GM15510 (cell line): ENCODE data around the gene STARD6.

Source experiments
- POLR2A ChIP-seq: IDR thresholded peaks from 3 replicates; pipeline ENCODE4 v1.6.1; 2011; ENCODE audit warnings: borderline replicate concordance; ENCODE audit not compliant: insufficient read length; ENCODE audit errors: extremely low read depth

The STARD6 gene

GRCh38 chr18:54357660-54358494, at the start of gene STARD6, which contains the start of gene C18orf54:
TSS of gene STARD6 (minus strand) at chr18:54357858. CDS start at chr18:54354573, 3,285 bp downstream.
TSS of gene C18orf54 (plus strand) at chr18:54357906. CDS start at chr18:54360573, 2,667 bp downstream.
- TF ChIP-seq POLR2A = peak; percentile 78

- TF ChIP-seq POLR2A = no peak
Observed at GRCh38 chr18:54405290-54405689, 47.6 kb upstream of the STARD6 start.

- TF ChIP-seq POLR2A = no peak
Observed at GRCh38 chr18:54396760-54397159, 39.1 kb upstream of the STARD6 start.

GRCh38 chr18:54393648-54394294, 36.1 kb upstream of the STARD6 start:
- no peak for TF ChIP-seq POLR2A

- TF ChIP-seq POLR2A = no peak
Observed at GRCh38 chr18:54392543-54393023, 34.9 kb upstream of the STARD6 start.

GRCh38 chr18:54390838-54391237, 33.2 kb upstream of the STARD6 start:
- no peak for TF ChIP-seq POLR2A

GRCh38 chr18:54389143-54389505, 31.5 kb upstream of the STARD6 start:
- TF ChIP-seq POLR2A = no peak

- no peak for TF ChIP-seq POLR2A
Observed at GRCh38 chr18:54388203-54389142, 30.8 kb upstream of the STARD6 start.

- TF ChIP-seq POLR2A = no peak
Observed at GRCh38 chr18:54387631-54388030, 30.0 kb upstream of the STARD6 start.

- TF ChIP-seq POLR2A = no peak
Observed at GRCh38 chr18:54386043-54386442, 28.4 kb upstream of the STARD6 start.

GRCh38 chr18:54382733-54383252, 25.1 kb upstream of the STARD6 start:
- TF ChIP-seq POLR2A = no peak

GRCh38 chr18:54382076-54382475, 24.4 kb upstream of the STARD6 start:
- TF ChIP-seq POLR2A = no peak

- no peak for TF ChIP-seq POLR2A
Observed at GRCh38 chr18:54381640-54382039, 24.0 kb upstream of the STARD6 start.

GRCh38 chr18:54378057-54378456, 20.4 kb upstream of the STARD6 start:
- TF ChIP-seq POLR2A = no peak
